ENCODE data around the gene AP1M2.
A peak's percentile ranks its signal among the peaks of the same experiment; 100 is the strongest.

The AP1M2 gene

GRCh38 chr19:10587022-10587838 is at the start of gene AP1M2:
Gene AP1M2, minus strand, starts transcription at chr19:10587312. Its CDS starts 81 bp downstream, at chr19:10587231.
- peaks cover 12% of the 10 kb centered on the region for H3K27me3 ChIP-seq (ENCODE audit: low read depth, low read length)
- no peaks in the 10 kb centered on the region for H3K9me3 ChIP-seq (ENCODE audit: control insufficient read depth in 1 of 2, low read length in 2 of 2)
- no peak within 1 kb of the TSS for H3K27ac ChIP-seq (ENCODE audit: low read length)
- peak within 1 kb of the TSS in 1 of 2 donors; percentile 56 for H3K4me3 ChIP-seq (ENCODE audit: low read depth in 1 of 2, low read length in 2 of 2)
- H3K36me3 ChIP-seq (ENCODE audit: control insufficient read depth in 1 of 2, insufficient read depth in 2 of 2, low read length in 2 of 2), result no peaks in the 10 kb centered on the region
- no peaks in the 10 kb centered on the region for H3K4me1 ChIP-seq (ENCODE audit: control insufficient read depth in 1 of 2, insufficient read depth in 2 of 2, low read length in 2 of 2)

- Histone ChIP-seq H3K36me3 (ENCODE audit: control insufficient read depth in 1 of 2, insufficient read depth in 2 of 2, low read length in 2 of 2) (peaks cover 34 to 61% of the 10 kb centered on the region in 2 donors), H3K27me3 (ENCODE audit: low read depth, low read length) (no peaks in the 10 kb centered on the region), H3K4me1 (ENCODE audit: control insufficient read depth in 1 of 2, insufficient read depth in 2 of 2, low read length in 2 of 2) (peaks cover 0 to 4% of the 10 kb centered on the region in 2 donors), H3K4me3 (ENCODE audit: low read depth in 1 of 2, low read length in 2 of 2) (no peak overlapping the region), H3K9me3 (ENCODE audit: control insufficient read depth in 1 of 2, low read length in 2 of 2) (no peaks in the 10 kb centered on the region), H3K27ac (ENCODE audit: low read length) (no peak overlapping the region)
Measured at GRCh38 chr19:10636304-10636972, 49.3 kb upstream of the AP1M2 start.

- Histone ChIP-seq H3K4me1 (ENCODE audit: control insufficient read depth in 1 of 2, insufficient read depth in 2 of 2, low read length in 2 of 2) (peaks cover 0 to 4% of the 10 kb centered on the region in 2 donors), H3K4me3 (ENCODE audit: low read depth in 1 of 2, low read length in 2 of 2) (no peak overlapping the region), H3K9me3 (ENCODE audit: control insufficient read depth in 1 of 2, low read length in 2 of 2) (no peaks in the 10 kb centered on the region), H3K36me3 (ENCODE audit: control insufficient read depth in 1 of 2, insufficient read depth in 2 of 2, low read length in 2 of 2) (peaks cover 38 to 63% of the 10 kb centered on the region in 2 donors), H3K27ac (ENCODE audit: low read length) (no peak overlapping the region), H3K27me3 (ENCODE audit: low read depth, low read length) (no peaks in the 10 kb centered on the region)
Measured at GRCh38 chr19:10634963-10635362, 47.9 kb upstream of the AP1M2 start.

- peaks cover 0 to 3% of the 10 kb centered on the region in 2 donors for H3K4me1 ChIP-seq (ENCODE audit: control insufficient read depth in 1 of 2, insufficient read depth in 2 of 2, low read length in 2 of 2)
- H3K27ac ChIP-seq (ENCODE audit: low read length), result no peak overlapping the region
- peaks cover 38 to 63% of the 10 kb centered on the region in 2 donors for H3K36me3 ChIP-seq (ENCODE audit: control insufficient read depth in 1 of 2, insufficient read depth in 2 of 2, low read length in 2 of 2)
- H3K4me3 ChIP-seq (ENCODE audit: low read depth in 1 of 2, low read length in 2 of 2), result no peak overlapping the region
- H3K27me3 ChIP-seq (ENCODE audit: low read depth, low read length), result no peaks in the 10 kb centered on the region
- H3K9me3 ChIP-seq (ENCODE audit: control insufficient read depth in 1 of 2, low read length in 2 of 2), result no peaks in the 10 kb centered on the region
Measured at GRCh38 chr19:10634430-10634829, 47.3 kb upstream of the AP1M2 start.

- no peak overlapping the region for H3K27ac ChIP-seq (ENCODE audit: low read length)
- H3K27me3 ChIP-seq (ENCODE audit: low read depth, low read length), result no peaks in the 10 kb centered on the region
- H3K9me3 ChIP-seq (ENCODE audit: control insufficient read depth in 1 of 2, low read length in 2 of 2), result no peaks in the 10 kb centered on the region
- H3K4me3 ChIP-seq (ENCODE audit: low read depth in 1 of 2, low read length in 2 of 2), result no peak overlapping the region
- H3K36me3 ChIP-seq (ENCODE audit: control insufficient read depth in 1 of 2, insufficient read depth in 2 of 2, low read length in 2 of 2), result peaks cover 36 to 62% of the 10 kb centered on the region in 2 donors
- H3K4me1 ChIP-seq (ENCODE audit: control insufficient read depth in 1 of 2, insufficient read depth in 2 of 2, low read length in 2 of 2), result no peaks in the 10 kb centered on the region
Measured at GRCh38 chr19:10631874-10632273, 44.8 kb upstream of the AP1M2 start.

- H3K36me3 ChIP-seq (ENCODE audit: control insufficient read depth in 1 of 2, insufficient read depth in 2 of 2, low read length in 2 of 2), result peaks cover 7 to 9% of the 10 kb centered on the region in 2 donors
- no peaks in the 10 kb centered on the region for H3K9me3 ChIP-seq (ENCODE audit: control insufficient read depth in 1 of 2, low read length in 2 of 2)
- H3K27ac ChIP-seq (ENCODE audit: low read length), result peak overlapping the region; percentile 16
- no peaks in the 10 kb centered on the region for H3K27me3 ChIP-seq (ENCODE audit: low read depth, low read length)
- peak overlapping the region; percentile 46 to 70 for H3K4me3 ChIP-seq (ENCODE audit: low read depth in 1 of 2, low read length in 2 of 2)
- H3K4me1 ChIP-seq (ENCODE audit: control insufficient read depth in 1 of 2, insufficient read depth in 2 of 2, low read length in 2 of 2), result peaks cover 0 to 11% of the 10 kb centered on the region in 2 donors
Measured at GRCh38 chr19:10625762-10626138, 38.6 kb upstream of the AP1M2 start.

GRCh38 chr19:10625003-10625761 is 38.1 kb upstream of the AP1M2 start, which contains the start of gene SLC44A2:
Gene SLC44A2, plus strand, starts transcription at chr19:10625553. Its CDS starts 81 bp downstream, at chr19:10625634.
- H3K27ac ChIP-seq (ENCODE audit: low read length), result peak within 1 kb of the TSS; percentile 16
- H3K36me3 ChIP-seq (ENCODE audit: control insufficient read depth in 1 of 2, insufficient read depth in 2 of 2, low read length in 2 of 2), result peaks cover 7 to 8% of the 10 kb centered on the region in 2 donors
- peaks cover 0 to 11% of the 10 kb centered on the region in 2 donors for H3K4me1 ChIP-seq (ENCODE audit: control insufficient read depth in 1 of 2, insufficient read depth in 2 of 2, low read length in 2 of 2)
- peak within 1 kb of the TSS; percentile 50 to 70 for H3K4me3 ChIP-seq (ENCODE audit: low read depth in 1 of 2, low read length in 2 of 2)
- no peaks in the 10 kb centered on the region for H3K9me3 ChIP-seq (ENCODE audit: control insufficient read depth in 1 of 2, low read length in 2 of 2)
- no peaks in the 10 kb centered on the region for H3K27me3 ChIP-seq (ENCODE audit: low read depth, low read length)

GRCh38 chr19:10624585-10624984 is 37.5 kb upstream of the AP1M2 start:
- no peak overlapping the region for H3K27ac ChIP-seq (ENCODE audit: low read length)
- H3K9me3 ChIP-seq (ENCODE audit: control insufficient read depth in 1 of 2, low read length in 2 of 2), result no peaks in the 10 kb centered on the region
- H3K4me3 ChIP-seq (ENCODE audit: low read depth in 1 of 2, low read length in 2 of 2), result peak overlapping the region; percentile 50 to 70
- peaks cover 0 to 11% of the 10 kb centered on the region in 2 donors for H3K4me1 ChIP-seq (ENCODE audit: control insufficient read depth in 1 of 2, insufficient read depth in 2 of 2, low read length in 2 of 2)
- peaks cover 7 to 8% of the 10 kb centered on the region in 2 donors for H3K36me3 ChIP-seq (ENCODE audit: control insufficient read depth in 1 of 2, insufficient read depth in 2 of 2, low read length in 2 of 2)
- no peaks in the 10 kb centered on the region for H3K27me3 ChIP-seq (ENCODE audit: low read depth, low read length)

- H3K36me3 ChIP-seq (ENCODE audit: control insufficient read depth in 1 of 2, insufficient read depth in 2 of 2, low read length in 2 of 2), result no peaks in the 10 kb centered on the region
- no peaks in the 10 kb centered on the region for H3K9me3 ChIP-seq (ENCODE audit: control insufficient read depth in 1 of 2, low read length in 2 of 2)
- H3K4me1 ChIP-seq (ENCODE audit: control insufficient read depth in 1 of 2, insufficient read depth in 2 of 2, low read length in 2 of 2), result peaks cover 0 to 11% of the 10 kb centered on the region in 2 donors
- H3K27me3 ChIP-seq (ENCODE audit: low read depth, low read length), result no peaks in the 10 kb centered on the region
- H3K27ac ChIP-seq (ENCODE audit: low read length), result no peak overlapping the region
- no peak overlapping the region for H3K4me3 ChIP-seq (ENCODE audit: low read depth in 1 of 2, low read length in 2 of 2)
Measured at GRCh38 chr19:10621966-10622365, 34.9 kb upstream of the AP1M2 start.

GRCh38 chr19:10620786-10621185 is 33.7 kb upstream of the AP1M2 start:
- no peaks in the 10 kb centered on the region for H3K27me3 ChIP-seq (ENCODE audit: low read depth, low read length)
- H3K9me3 ChIP-seq (ENCODE audit: control insufficient read depth in 1 of 2, low read length in 2 of 2), result no peaks in the 10 kb centered on the region
- no peaks in the 10 kb centered on the region for H3K36me3 ChIP-seq (ENCODE audit: control insufficient read depth in 1 of 2, insufficient read depth in 2 of 2, low read length in 2 of 2)
- H3K4me3 ChIP-seq (ENCODE audit: low read depth in 1 of 2, low read length in 2 of 2), result no peak overlapping the region
- no peak overlapping the region for H3K27ac ChIP-seq (ENCODE audit: low read length)
- H3K4me1 ChIP-seq (ENCODE audit: control insufficient read depth in 1 of 2, insufficient read depth in 2 of 2, low read length in 2 of 2), result peaks cover 0 to 11% of the 10 kb centered on the region in 2 donors

GRCh38 chr19:10618846-10619245 is 31.7 kb upstream of the AP1M2 start:
- H3K4me3 ChIP-seq (ENCODE audit: low read depth in 1 of 2, low read length in 2 of 2), result no peak overlapping the region
- no peaks in the 10 kb centered on the region for H3K9me3 ChIP-seq (ENCODE audit: control insufficient read depth in 1 of 2, low read length in 2 of 2)
- no peaks in the 10 kb centered on the region for H3K36me3 ChIP-seq (ENCODE audit: control insufficient read depth in 1 of 2, insufficient read depth in 2 of 2, low read length in 2 of 2)
- no peak overlapping the region for H3K27ac ChIP-seq (ENCODE audit: low read length)
- H3K27me3 ChIP-seq (ENCODE audit: low read depth, low read length), result no peaks in the 10 kb centered on the region
- H3K4me1 ChIP-seq (ENCODE audit: control insufficient read depth in 1 of 2, insufficient read depth in 2 of 2, low read length in 2 of 2), result no peaks in the 10 kb centered on the region
